ENCODE data around the gene PAX2. TPM values are rescaled to one million over a fixed set of nuclear protein-coding genes. Genes with fewer than 3 reads are reported as not detected.

PAX2 gene
- total RNA-seq, 2 experiments from 2014 or later: not detected

GRCh38 chr10:100835810-100836209, 90.4 kb downstream of the PAX2 start:
- no peak overlapping the region for H3K4me3 Mint-ChIP-seq
- no peaks in the 10 kb centered on the region for H3K4me1 Mint-ChIP-seq (ENCODE audit: low read depth)
- no peaks in the 10 kb centered on the region for H3K9me3 Mint-ChIP-seq
- no peak for DNase-seq
- CTCF ChIA-PET: no interaction called here
- intact Hi-C loops (cut with micrococcal nuclease): no loop called here
- H3K36me3 Mint-ChIP-seq (ENCODE audit: low read depth): no peaks in the 10 kb centered on the region
- peaks cover 37% of the 10 kb centered on the region for H3K27me3 Mint-ChIP-seq (ENCODE audit: low read depth)
- H3K27ac Mint-ChIP-seq: no peak overlapping the region

GRCh38 chr10:100836891-100837290, 91.5 kb downstream of the PAX2 start:
- Mint-ChIP-seq H3K9me3 (no peaks in the 10 kb centered on the region), H3K27me3 (ENCODE audit: low read depth) (peaks cover 28% of the 10 kb centered on the region), H3K27ac (no peak overlapping the region), H3K36me3 (ENCODE audit: low read depth) (no peaks in the 10 kb centered on the region), H3K4me1 (ENCODE audit: low read depth) (no peaks in the 10 kb centered on the region), H3K4me3 (no peak overlapping the region)
- intact Hi-C loops (cut with micrococcal nuclease): no loop called here
- CTCF ChIA-PET: no interaction called here
- no peak for DNase-seq

GRCh38 chr10:100837300-100837699, 91.9 kb downstream of the PAX2 start:
- intact Hi-C loops (cut with micrococcal nuclease): no loop called here
- CTCF ChIA-PET: no interaction called here

GRCh38 chr10:100838986-100839385, 93.6 kb downstream of the PAX2 start:
- intact Hi-C loops (cut with micrococcal nuclease): no loop called here
- CTCF ChIA-PET: interaction anchor here (1.1 kb wide), 1 partner anchor 95 kb away, joined by 3 read pairs; no protein-coding TSS in a partner anchor
- no peak for DNase-seq
- Mint-ChIP-seq H3K36me3 (ENCODE audit: low read depth) (no peaks in the 10 kb centered on the region), H3K9me3 (no peaks in the 10 kb centered on the region), H3K27ac (no peak overlapping the region), H3K27me3 (ENCODE audit: low read depth) (peaks cover 14% of the 10 kb centered on the region), H3K4me1 (ENCODE audit: low read depth) (no peaks in the 10 kb centered on the region), H3K4me3 (no peak overlapping the region)

More at GRCh38 chr10:100837300-100837699, 91.9 kb downstream of the PAX2 start:
- no peaks in the 10 kb centered on the region for H3K36me3 Mint-ChIP-seq (ENCODE audit: low read depth)
- DNase-seq: no peak
- peaks cover 25% of the 10 kb centered on the region for H3K27me3 Mint-ChIP-seq (ENCODE audit: low read depth)
- no peaks in the 10 kb centered on the region for H3K9me3 Mint-ChIP-seq
- no peak overlapping the region for H3K27ac Mint-ChIP-seq
- H3K4me3 Mint-ChIP-seq: no peak overlapping the region
- no peaks in the 10 kb centered on the region for H3K4me1 Mint-ChIP-seq (ENCODE audit: low read depth)

GRCh38 chr10:100841528-100841927, 96.1 kb downstream of the PAX2 start:
- Mint-ChIP-seq H3K36me3 (ENCODE audit: low read depth) (no peaks in the 10 kb centered on the region), H3K27me3 (ENCODE audit: low read depth) (peaks cover 13% of the 10 kb centered on the region), H3K9me3 (no peaks in the 10 kb centered on the region), H3K27ac (no peak overlapping the region), H3K4me3 (no peak overlapping the region), H3K4me1 (ENCODE audit: low read depth) (no peaks in the 10 kb centered on the region)
- intact Hi-C loops (cut with micrococcal nuclease): no loop called here
- CTCF ChIA-PET: no interaction called here
- DNase-seq: no peak

GRCh38 chr10:100847440-100847839, 102.1 kb downstream of the PAX2 start:
- H3K27ac Mint-ChIP-seq: peak overlapping the region; percentile 4
- H3K4me1 Mint-ChIP-seq (ENCODE audit: low read depth): peaks cover 12% of the 10 kb centered on the region
- no peak overlapping the region for H3K4me3 Mint-ChIP-seq
- CTCF ChIA-PET: no interaction called here
- no peaks in the 10 kb centered on the region for H3K9me3 Mint-ChIP-seq
- DNase-seq: peak; percentile 84
- peaks cover 40% of the 10 kb centered on the region for H3K27me3 Mint-ChIP-seq (ENCODE audit: low read depth)
- intact Hi-C loops (cut with micrococcal nuclease): no loop called here
- no peaks in the 10 kb centered on the region for H3K36me3 Mint-ChIP-seq (ENCODE audit: low read depth)

- peaks cover 12% of the 10 kb centered on the region for H3K4me1 Mint-ChIP-seq (ENCODE audit: low read depth)
- no peaks in the 10 kb centered on the region for H3K36me3 Mint-ChIP-seq (ENCODE audit: low read depth)
- peaks cover 43% of the 10 kb centered on the region for H3K27me3 Mint-ChIP-seq (ENCODE audit: low read depth)
- no peaks in the 10 kb centered on the region for H3K9me3 Mint-ChIP-seq
- intact Hi-C loops (cut with micrococcal nuclease): no loop called here
- CTCF ChIA-PET: no interaction called here
- no peak for DNase-seq
- no peak overlapping the region for H3K4me3 Mint-ChIP-seq
- H3K27ac Mint-ChIP-seq: no peak overlapping the region
These were observed 103.4 kb downstream of the PAX2 start for GRCh38 chr10:100848770-100849169.

GRCh38 chr10:100858261-100858660, 112.9 kb downstream of the PAX2 start:
- no peak overlapping the region for H3K4me3 Mint-ChIP-seq
- H3K27ac Mint-ChIP-seq: no peak overlapping the region
- H3K4me1 Mint-ChIP-seq (ENCODE audit: low read depth): no peaks in the 10 kb centered on the region
- H3K36me3 Mint-ChIP-seq (ENCODE audit: low read depth): no peaks in the 10 kb centered on the region
- peaks cover 40% of the 10 kb centered on the region for H3K27me3 Mint-ChIP-seq (ENCODE audit: low read depth)
- H3K9me3 Mint-ChIP-seq: no peaks in the 10 kb centered on the region
- no peak for DNase-seq
- intact Hi-C loops (cut with micrococcal nuclease): no loop called here
- CTCF ChIA-PET: no interaction called here

- Mint-ChIP-seq H3K4me1 (ENCODE audit: low read depth) (no peaks in the 10 kb centered on the region), H3K36me3 (ENCODE audit: low read depth) (no peaks in the 10 kb centered on the region), H3K27ac (no peak overlapping the region), H3K27me3 (ENCODE audit: low read depth) (peaks cover 40% of the 10 kb centered on the region), H3K9me3 (no peaks in the 10 kb centered on the region), H3K4me3 (no peak overlapping the region)
- DNase-seq: no peak
- intact Hi-C loops (cut with micrococcal nuclease): no loop called here
- CTCF ChIA-PET: interaction anchor here (0.7 to 1.2 kb wide), 2 partner anchors 20 to 429 kb away, joined by 3 read pairs; no protein-coding TSS in a partner anchor
These were observed 113.5 kb downstream of the PAX2 start for GRCh38 chr10:100858747-100859483.

- H3K9me3 Mint-ChIP-seq: no peaks in the 10 kb centered on the region
- CTCF ChIA-PET: interaction anchor here (1.2 kb wide), 1 partner anchor 19 kb away, joined by 3 read pairs; no protein-coding TSS in a partner anchor
- intact Hi-C loops (cut with micrococcal nuclease): no loop called here
- no peaks in the 10 kb centered on the region for H3K36me3 Mint-ChIP-seq (ENCODE audit: low read depth)
- H3K4me1 Mint-ChIP-seq (ENCODE audit: low read depth): no peaks in the 10 kb centered on the region
- H3K27me3 Mint-ChIP-seq (ENCODE audit: low read depth): peaks cover 37% of the 10 kb centered on the region
- H3K27ac Mint-ChIP-seq: no peak overlapping the region
- H3K4me3 Mint-ChIP-seq: no peak overlapping the region
- DNase-seq: no peak
These were observed 114.0 kb downstream of the PAX2 start for GRCh38 chr10:100859484-100859763.

GRCh38 chr10:100863433-100863832, 118.1 kb downstream of the PAX2 start:
- CTCF ChIA-PET: no interaction called here
- no peak for DNase-seq
- Mint-ChIP-seq H3K27ac (no peak overlapping the region), H3K9me3 (no peaks in the 10 kb centered on the region), H3K4me3 (no peak overlapping the region), H3K27me3 (ENCODE audit: low read depth) (peaks cover 37% of the 10 kb centered on the region), H3K36me3 (ENCODE audit: low read depth) (no peaks in the 10 kb centered on the region), H3K4me1 (ENCODE audit: low read depth) (peaks cover 3% of the 10 kb centered on the region)
- intact Hi-C loops (cut with micrococcal nuclease): no loop called here

- Mint-ChIP-seq H3K27ac (no peak overlapping the region), H3K4me3 (no peak overlapping the region), H3K9me3 (no peaks in the 10 kb centered on the region), H3K4me1 (ENCODE audit: low read depth) (peaks cover 3% of the 10 kb centered on the region), H3K27me3 (ENCODE audit: low read depth) (peaks cover 31% of the 10 kb centered on the region), H3K36me3 (ENCODE audit: low read depth) (no peaks in the 10 kb centered on the region)
- no peak for DNase-seq
- intact Hi-C loops (cut with micrococcal nuclease): no loop called here
- CTCF ChIA-PET: no interaction called here
These were observed 118.9 kb downstream of the PAX2 start for GRCh38 chr10:100864036-100864885.

- Mint-ChIP-seq H3K27ac (no peak overlapping the region), H3K36me3 (ENCODE audit: low read depth) (no peaks in the 10 kb centered on the region), H3K9me3 (no peaks in the 10 kb centered on the region), H3K27me3 (ENCODE audit: low read depth) (peaks cover 28% of the 10 kb centered on the region), H3K4me3 (no peak overlapping the region), H3K4me1 (ENCODE audit: low read depth) (peaks cover 3% of the 10 kb centered on the region)
- no peak for DNase-seq
- intact Hi-C loops (cut with micrococcal nuclease): no loop called here
- CTCF ChIA-PET: interaction anchor here (1.1 kb wide), 1 partner anchor 261 kb away, joined by 3 read pairs; no protein-coding TSS in a partner anchor
These were observed 119.6 kb downstream of the PAX2 start for GRCh38 chr10:100864978-100865377.
